ENCODE data around the gene CCDC136. TPM values are rescaled to one million over a fixed set of nuclear protein-coding genes. Genes with fewer than 3 reads are reported as not detected.

Gene CCDC136
- total RNA-seq, 1 donor from 2014 or later: 0.99 TPM

DNA sequence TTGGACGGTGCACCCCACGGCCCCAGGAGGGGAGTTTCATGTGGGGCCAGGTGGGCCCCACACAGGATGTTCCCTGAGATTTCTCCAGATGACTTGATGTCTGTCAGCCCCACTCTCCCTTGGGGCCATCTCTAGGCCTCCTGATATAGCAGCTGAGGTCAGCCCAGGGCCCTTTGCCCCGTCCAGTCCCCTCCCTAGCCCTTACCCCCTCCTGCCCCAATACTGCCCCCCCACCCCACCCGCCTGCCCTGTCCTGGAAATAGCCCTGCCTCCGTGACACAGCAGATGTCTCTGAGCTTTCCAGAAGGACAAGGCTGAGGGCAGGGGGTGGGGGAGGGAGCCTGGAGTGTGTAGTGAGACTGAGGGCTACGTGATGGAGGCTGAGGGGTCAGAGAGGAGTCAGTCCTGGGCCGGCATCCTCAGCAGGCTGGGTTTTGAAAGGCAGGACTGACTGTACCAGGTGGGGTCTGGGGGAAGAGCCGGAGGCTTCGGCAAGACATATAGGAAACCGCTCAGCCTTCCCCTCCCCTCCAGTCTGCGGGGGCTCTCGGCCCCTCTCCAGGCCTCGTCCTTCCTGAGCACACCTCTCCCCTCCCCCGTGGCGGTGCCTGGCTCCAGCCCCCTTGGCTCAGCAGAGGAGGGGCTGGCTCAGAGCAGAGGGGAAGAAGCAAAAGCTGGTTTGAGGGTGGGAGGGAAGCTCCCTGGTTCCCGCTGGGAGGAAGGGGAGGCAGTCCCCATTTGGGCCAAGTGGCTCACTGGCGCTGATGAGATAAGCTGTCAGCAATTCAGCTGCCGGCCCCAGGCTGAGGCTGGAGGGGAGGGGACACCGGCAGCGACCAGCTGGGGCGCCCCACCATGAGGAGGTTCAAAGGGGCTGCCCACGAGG lies 40.5 kb downstream of the CCDC136 start:
- DNase-seq (ENCODE audit: low read depth in 2 of 2): peak; percentile 40 to 74

GRCh38 chr7:128832880-128833147 lies 41.0 kb downstream of the CCDC136 start:
- no peak for DNase-seq (ENCODE audit: low read depth in 2 of 2)

GRCh38 chr7:128833148-128833945 lies 41.6 kb downstream of the CCDC136 start:
- DNase-seq (ENCODE audit: low read depth in 2 of 2): peak; percentile 95 to 99

DNA sequence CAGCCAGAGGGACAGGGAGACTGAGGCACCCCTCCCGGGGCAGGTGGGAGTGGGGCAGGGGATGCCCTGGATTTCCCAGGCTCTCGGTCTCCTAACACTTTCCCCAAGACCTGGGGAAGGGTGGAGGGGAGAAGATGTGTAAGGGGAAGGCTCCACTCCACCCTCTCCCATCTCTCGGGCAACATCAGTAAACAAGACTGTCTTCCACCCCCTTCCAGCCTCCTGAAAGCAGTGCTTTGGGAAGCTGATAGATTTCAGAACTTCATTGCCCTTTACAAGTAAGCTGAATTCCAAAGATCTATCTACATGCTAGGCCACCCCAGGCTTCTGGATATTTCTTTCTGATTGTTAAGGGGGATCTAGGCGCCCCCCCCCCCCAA lies 42.2 kb downstream of the CCDC136 start:
- DNase-seq (ENCODE audit: low read depth in 2 of 2): no peak

- no peak for DNase-seq (ENCODE audit: low read depth in 2 of 2)
Observed at GRCh38 chr7:128835231-128835751, 43.5 kb downstream of the CCDC136 start.

DNA sequence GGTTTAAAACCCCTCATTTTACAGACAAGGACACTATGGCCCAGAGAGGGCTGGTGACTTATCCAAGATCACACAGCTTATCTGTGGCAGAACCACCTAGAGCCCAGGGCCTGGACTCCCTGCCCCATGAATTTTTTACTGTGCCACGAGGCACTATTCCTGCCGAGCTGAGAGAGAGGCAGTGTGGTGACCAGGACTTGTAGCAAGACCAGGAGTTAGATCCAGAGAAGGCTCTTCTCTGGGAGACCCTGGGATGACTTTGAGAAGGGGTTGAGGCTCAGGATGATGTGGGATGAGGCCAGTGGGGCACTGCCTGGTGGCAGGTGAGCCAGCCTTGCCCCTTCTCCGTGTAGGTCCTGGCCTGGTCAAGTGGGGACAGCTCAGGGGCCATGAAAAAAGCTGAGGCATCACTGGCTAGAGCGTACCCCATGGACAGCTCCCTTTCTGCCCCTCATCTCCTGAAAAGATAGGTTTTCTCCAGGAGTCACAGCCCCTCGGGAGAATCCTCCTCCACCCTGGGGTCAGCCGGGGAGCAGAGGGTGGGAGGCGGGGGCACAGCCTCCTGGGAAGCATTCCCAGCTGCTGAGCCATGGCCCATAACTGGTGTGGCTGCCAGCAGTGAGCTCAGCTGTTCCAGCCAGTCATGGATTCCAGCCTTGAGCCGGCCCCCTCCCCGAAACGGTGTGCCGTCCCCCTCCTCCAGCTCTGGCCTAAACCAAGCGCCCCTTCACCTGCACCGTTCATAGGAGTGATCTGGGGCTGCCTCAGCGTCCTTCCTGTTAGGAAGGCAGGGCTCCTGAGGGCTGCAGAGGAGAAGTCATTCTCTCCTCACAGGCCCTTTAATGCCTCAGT lies 44.2 kb downstream of the CCDC136 start:
- no peak for DNase-seq (ENCODE audit: low read depth in 2 of 2)

- DNase-seq (ENCODE audit: low read depth in 2 of 2): no peak
Observed at GRCh38 chr7:128836729-128837348, 45.1 kb downstream of the CCDC136 start.

- no peak for DNase-seq (ENCODE audit: low read depth in 2 of 2)
Observed at GRCh38 chr7:128837521-128837921, 45.8 kb downstream of the CCDC136 start.

- no peak for DNase-seq (ENCODE audit: low read depth in 2 of 2)
Observed at GRCh38 chr7:128838109-128838779, 46.5 kb downstream of the CCDC136 start.

- no peak for DNase-seq (ENCODE audit: low read depth in 2 of 2)
Observed at GRCh38 chr7:128838981-128839731, 47.4 kb downstream of the CCDC136 start.

GRCh38 chr7:128839751-128840177 lies 48.0 kb downstream of the CCDC136 start:
- no peak for DNase-seq (ENCODE audit: low read depth in 2 of 2)

DNA sequence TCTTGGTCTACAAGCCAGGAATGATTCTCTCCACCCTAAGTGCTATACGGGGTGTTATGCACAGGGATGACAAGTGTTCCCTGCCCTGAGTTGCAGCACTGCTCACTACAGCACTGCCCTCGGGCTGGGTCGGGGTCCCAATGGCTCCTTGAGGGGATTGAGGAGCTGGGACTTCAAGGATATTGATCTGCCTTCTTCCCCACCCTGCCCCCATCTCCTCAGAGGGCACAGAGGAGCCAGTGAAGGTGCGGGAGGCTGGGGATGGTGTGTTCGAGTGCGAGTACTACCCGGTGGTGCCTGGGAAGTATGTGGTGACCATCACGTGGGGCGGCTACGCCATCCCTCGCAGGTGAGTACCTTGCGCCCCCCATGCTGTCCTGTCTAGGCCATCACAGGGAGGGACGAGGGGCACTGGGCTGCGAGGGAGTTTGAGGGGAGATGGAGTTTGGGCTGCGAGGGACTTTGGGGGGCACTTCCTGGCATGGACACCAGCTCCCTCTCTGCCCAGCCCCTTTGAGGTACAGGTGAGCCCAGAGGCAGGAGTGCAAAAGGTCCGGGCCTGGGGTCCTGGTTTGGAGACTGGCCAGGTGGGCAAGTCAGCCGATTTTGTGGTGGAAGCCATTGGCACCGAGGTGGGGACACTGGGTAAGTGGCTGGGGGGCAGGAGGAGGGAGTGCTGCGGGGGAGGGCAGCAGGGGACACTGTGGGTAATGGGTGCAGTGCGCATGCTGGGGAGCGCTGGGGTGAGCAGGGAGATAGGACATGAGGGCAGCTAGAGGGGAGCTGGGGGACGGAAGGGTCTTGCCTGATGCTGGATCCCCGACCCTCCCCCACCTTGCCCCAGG lies 48.8 kb downstream of the CCDC136 start:
- DNase-seq (ENCODE audit: low read depth in 2 of 2): no peak

GRCh38 chr7:128841171-128841690 lies 49.5 kb downstream of the CCDC136 start:
- no peak for DNase-seq (ENCODE audit: low read depth in 2 of 2)

DNA sequence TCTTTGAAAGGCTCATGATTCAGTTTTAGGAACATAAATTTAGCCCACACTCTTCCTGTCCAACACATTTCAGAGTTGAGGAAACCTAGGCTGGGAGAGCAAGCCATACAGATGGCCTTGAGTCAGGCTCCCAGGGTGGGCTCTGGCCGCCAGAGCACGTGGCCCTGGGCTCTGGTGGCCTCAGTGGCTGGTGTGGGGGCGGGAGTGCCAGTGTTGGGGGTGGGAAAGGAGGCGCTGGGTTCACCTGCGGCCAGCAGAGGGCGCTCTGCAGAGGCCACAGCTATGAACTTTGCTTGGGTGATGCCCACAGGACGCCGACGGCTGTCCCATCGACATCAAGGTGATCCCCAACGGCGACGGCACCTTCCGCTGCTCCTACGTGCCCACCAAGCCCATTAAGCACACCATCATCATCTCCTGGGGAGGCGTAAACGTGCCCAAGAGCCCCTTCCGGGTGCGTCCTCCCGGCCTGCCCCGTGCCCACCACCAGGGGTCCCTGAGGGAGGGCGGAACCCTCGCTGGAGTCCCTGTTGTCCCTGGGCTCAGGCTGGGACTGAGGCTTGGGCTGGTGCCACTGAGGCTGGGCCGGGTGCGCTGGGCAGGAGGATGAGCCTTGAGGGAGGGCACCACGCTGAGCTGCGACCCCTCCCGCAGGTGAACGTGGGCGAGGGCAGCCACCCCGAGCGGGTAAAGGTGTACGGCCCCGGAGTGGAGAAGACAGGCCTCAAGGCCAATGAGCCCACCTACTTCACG lies 50.3 kb downstream of the CCDC136 start:
- DNase-seq (ENCODE audit: low read depth in 2 of 2): peak; percentile 41 to 70

GRCh38 chr7:128842674-128843641 lies 51.2 kb downstream of the CCDC136 start:
- DNase-seq (ENCODE audit: low read depth in 2 of 2): no peak

GRCh38 chr7:128843938-128844621 lies 52.3 kb downstream of the CCDC136 start:
- no peak for DNase-seq (ENCODE audit: low read depth in 2 of 2)
